ENCODE measurements around the gene ST3GAL5. TPM values are rescaled to one million over a fixed set of nuclear protein-coding genes. Genes with fewer than 3 reads are reported as not detected.
A peak's percentile ranks its signal among the peaks of the same experiment; 100 is the strongest.

Gene ST3GAL5
- total RNA-seq, 4 donors from 2014 or later = 3.0 to 20.2 (median 13.6) TPM

- no peak for DNase-seq
- Histone ChIP-seq H3K4me1 (peaks cover 7 to 14% (median 9%) of the 10 kb centered on the region in 4 donors), H3K36me3 (no peaks in the 10 kb centered on the region), H3K27me3 (no peaks in the 10 kb centered on the region), H3K9me3 (no peaks in the 10 kb centered on the region), H3K27ac (no peak overlapping the region), H3K4me3 (no peak overlapping the region)
- intact Hi-C loops (cut with DNase I; ENCODE audit: low total_unique reads) = no loop called here
- TF ChIP-seq EP300 (IDR thresholded peaks at IDR 0.05; ENCODE audit: low read depth) (no peak), CTCF (IDR thresholded peaks at IDR 0.05) (no peak), POLR2A (IDR thresholded peaks at IDR 0.05) (no peak), POLR2AphosphoS5 (IDR thresholded peaks at IDR 0.05) (no peak)
- 58 to 79% methylated on average over 3 to 9 of the region's 9 CpGs for WGBS, 2 donors (ENCODE audit: low coverage in 1 of 2)
- in situ Hi-C loops (cut with MboI; ENCODE audit: low pct_ligation_motif_present in 1 of 4, low pct_unique_long_range_greater_than_20kb in 1 of 4, low sequenced_read_pairs in 3 of 4) = no loop called here
Measured at GRCh38 chr2:85893428-85894258, 4.9 kb upstream of the ST3GAL5 start.

GRCh38 chr2:85892216-85892944, 3.6 kb upstream of the ST3GAL5 start:
- in situ Hi-C loops (cut with MboI; ENCODE audit: low pct_ligation_motif_present in 1 of 4, low pct_unique_long_range_greater_than_20kb in 1 of 4, low sequenced_read_pairs in 3 of 4) (no loop called here), intact Hi-C loops (cut with DNase I; ENCODE audit: low total_unique reads) (no loop called here)
- WGBS, 2 donors (ENCODE audit: low coverage in 1 of 2) = 84 to 98% methylated on average over 4 to 5 of the region's 5 CpGs
- H3K4me3 ChIP-seq = no peak overlapping the region
- peaks cover 8 to 25% (median 18%) of the 10 kb centered on the region in 4 donors for H3K4me1 ChIP-seq
- TF ChIP-seq EP300 (IDR thresholded peaks at IDR 0.05; ENCODE audit: low read depth) (no peak), CTCF (IDR thresholded peaks at IDR 0.05) (no peak), POLR2AphosphoS5 (IDR thresholded peaks at IDR 0.05) (no peak), POLR2A (IDR thresholded peaks at IDR 0.05) (no peak)
- no peaks in the 10 kb centered on the region for H3K27me3 ChIP-seq
- DNase-seq = no peak
- H3K9me3 ChIP-seq = no peaks in the 10 kb centered on the region
- no peak overlapping the region for H3K27ac ChIP-seq
- H3K36me3 ChIP-seq = no peaks in the 10 kb centered on the region

- Histone ChIP-seq H3K27me3 (no peaks in the 10 kb centered on the region), H3K9me3 (no peaks in the 10 kb centered on the region), H3K27ac (peak overlapping the region; percentile 82 to 87 (median 85)), H3K4me3 (no peak overlapping the region), H3K36me3 (no peaks in the 10 kb centered on the region), H3K4me1 (peaks cover 14 to 39% (median 21%) of the 10 kb centered on the region in 4 donors)
- intact Hi-C loops (cut with DNase I; ENCODE audit: low total_unique reads) (no loop called here), in situ Hi-C loops (cut with MboI; ENCODE audit: low pct_ligation_motif_present in 1 of 4, low pct_unique_long_range_greater_than_20kb in 1 of 4, low sequenced_read_pairs in 3 of 4) (no loop called here)
- no peak for TF ChIP-seq POLR2A (IDR thresholded peaks at IDR 0.05)
- no peak for TF ChIP-seq POLR2AphosphoS5 (IDR thresholded peaks at IDR 0.05)
- TF ChIP-seq CTCF (IDR thresholded peaks at IDR 0.05) = no peak
- TF ChIP-seq EP300 (IDR thresholded peaks at IDR 0.05; ENCODE audit: low read depth) = no peak
- 86% methylated on average over 2 to 5 of the region's 5 CpGs for WGBS, 2 donors (ENCODE audit: low coverage in 1 of 2)
- DNase-seq = no peak
Measured at GRCh38 chr2:85890522-85891176, 1.9 kb upstream of the ST3GAL5 start.
